H1 (cell line): ENCODE data around the gene CACNA1G. TPM values are rescaled to one million over a fixed set of nuclear protein-coding genes. Genes with fewer than 3 reads are reported as not detected.

Experiments
- RAD21 ChIP-seq, 2 experiments: IDR thresholded peaks in 1 of 2; conservative IDR thresholded peaks in 1 of 2; 2 replicates each; pipeline ENCODE4 v1.6.1; 2011; ENCODE audit warnings: low read depth in 2 of 2, low read length in 2 of 2, improper control_type of control experiment in 1 of 2, inconsistent platforms in 1 of 2, mild to moderate bottlenecking in 1 of 2, moderate library complexity in 1 of 2
- polyA plus RNA-seq, 7 experiments: library from polyadenylated mRNA; depleted of rRNA in 3 of 7; stranded (reverse) in 5 of 7; unstranded in 2 of 7; fragments of >200 nt in 5 of 7; fragments of 200-250 nt in 2 of 7; gene quantifications; 1 replicate in 5 of 7; 2 replicates in 1 of 7; 4 replicates in 1 of 7; pipeline versions ENCODE4 v1.2.1 to v1.2.3, GENCODE V29; 2011 to 2013; ENCODE audit warnings: missing spikeins in 2 of 7, mixed read lengths in 2 of 7
- total RNA-seq: library from RNA; stranded (reverse); fragmentation: NEBNext Ultra II Directional; extraction: Animal tissue kit (Norgen Biotek cat#: 25700); gene quantifications from 2 replicates; pipeline ENCODE4 v1.2.1, GENCODE V29; 2021

Gene CACNA1G
- total and polyA plus RNA-seq, 2 of the 8 experiments (the other 6 are each of a cell fraction or from before 2014, with no cell fraction given) = 2.9 to 4.9 TPM

DNA sequence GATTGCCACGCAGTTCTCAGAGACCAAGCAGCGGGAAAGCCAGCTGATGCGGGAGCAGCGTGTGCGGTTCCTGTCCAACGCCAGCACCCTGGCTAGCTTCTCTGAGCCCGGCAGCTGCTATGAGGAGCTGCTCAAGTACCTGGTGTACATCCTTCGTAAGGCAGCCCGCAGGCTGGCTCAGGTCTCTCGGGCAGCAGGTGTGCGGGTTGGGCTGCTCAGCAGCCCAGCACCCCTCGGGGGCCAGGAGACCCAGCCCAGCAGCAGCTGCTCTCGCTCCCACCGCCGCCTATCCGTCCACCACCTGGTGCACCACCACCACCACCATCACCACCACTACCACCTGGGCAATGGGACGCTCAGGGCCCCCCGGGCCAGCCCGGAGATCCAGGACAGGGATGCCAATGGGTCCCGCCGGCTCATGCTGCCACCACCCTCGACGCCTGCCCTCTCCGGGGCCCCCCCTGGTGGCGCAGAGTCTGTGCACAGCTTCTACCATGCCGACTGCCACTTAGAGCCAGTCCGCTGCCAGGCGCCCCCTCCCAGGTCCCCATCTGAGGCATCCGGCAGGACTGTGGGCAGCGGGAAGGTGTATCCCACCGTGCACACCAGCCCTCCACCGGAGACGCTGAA lies 15.2 kb downstream of the CACNA1G start (continued):
- TF ChIP-seq RAD21 (IDR thresholded peaks at IDR 0.05 in 1 of 2, conservative IDR thresholded peaks at IDR 0.05 in 1 of 2; ENCODE audit: low read depth in 2 of 2, low read length in 2 of 2) = peak in 1 of 2 experiments; percentile 31; a peak in 3 of 4 replicates
